HepG2 (cell line): ENCODE data around the gene RABL6. TPM values are rescaled to one million over a fixed set of nuclear protein-coding genes. Genes with fewer than 3 reads are reported as not detected.

ENCODE experiments used
- MYPOP ChIP-seq: sonication (generic); formaldehyde crosslinking; IDR thresholded peaks from 2 replicates; pipeline ENCODE4 v1.8.1; 2023; ENCODE audit warnings: mild to moderate bottlenecking, moderate library complexity, missing genetic modification reagents
- POLR2AphosphoS5 ChIP-seq: IDR thresholded peaks from 2 replicates; pipeline ENCODE4 v1.6.1; 2012; ENCODE audit warnings: low read depth, low read length
- REL ChIP-seq: sonication (generic); formaldehyde crosslinking; conservative IDR thresholded peaks from 2 replicates; pipeline ENCODE4 v1.8.0; 2022; ENCODE audit warnings: mild to moderate bottlenecking, missing genetic modification reagents, moderate library complexity
- polyA plus RNA-seq, 8 experiments: library from polyadenylated mRNA; depleted of rRNA in 3 of 8; stranded (reverse) in 7 of 8; unstranded in 1 of 8; fragments of >200 nt; fragmentation: Illumina TruSeq in 4 of 8; extraction: Trizol in 4 of 8; gene quantifications; 2 replicates each; pipeline versions ENCODE4 v1.2.1 to v1.2.3, GENCODE V29; 2011 to 2016; ENCODE audit warnings: low read depth in 4 of 8, missing spikeins in 1 of 8, mixed read lengths in 1 of 8; ENCODE audit not compliant: insufficient read depth in 1 of 8
- total RNA-seq, 5 experiments: library from RNA; depleted of rRNA; stranded (reverse); fragments of >200 nt; fragmentation: Illumina TruSeq; extraction: Trizol; gene quantifications; 2 replicates each; pipeline ENCODE4 v1.2.3, GENCODE V29; 2016; ENCODE audit warnings: low read depth in 1 of 5
- TF ChIP-seq, protein P1 (sequence below): sonication (generic); formaldehyde crosslinking; IDR thresholded peaks from 2 replicates; pipeline ENCODE4 v1.5.1; 2020; ENCODE audit warnings: mild to moderate bottlenecking, missing genetic modification reagents, borderline replicate concordance

RABL6 gene
- total and polyA plus RNA-seq, 2 of the 13 experiments (the other 11 are each of a cell fraction or from before 2014, with no cell fraction given) = 81.5 to 125 TPM

GRCh38 chr9:136841646-136842379, 34.1 kb downstream of the RABL6 start (continued):
- TF ChIP-seq, protein P1, sequence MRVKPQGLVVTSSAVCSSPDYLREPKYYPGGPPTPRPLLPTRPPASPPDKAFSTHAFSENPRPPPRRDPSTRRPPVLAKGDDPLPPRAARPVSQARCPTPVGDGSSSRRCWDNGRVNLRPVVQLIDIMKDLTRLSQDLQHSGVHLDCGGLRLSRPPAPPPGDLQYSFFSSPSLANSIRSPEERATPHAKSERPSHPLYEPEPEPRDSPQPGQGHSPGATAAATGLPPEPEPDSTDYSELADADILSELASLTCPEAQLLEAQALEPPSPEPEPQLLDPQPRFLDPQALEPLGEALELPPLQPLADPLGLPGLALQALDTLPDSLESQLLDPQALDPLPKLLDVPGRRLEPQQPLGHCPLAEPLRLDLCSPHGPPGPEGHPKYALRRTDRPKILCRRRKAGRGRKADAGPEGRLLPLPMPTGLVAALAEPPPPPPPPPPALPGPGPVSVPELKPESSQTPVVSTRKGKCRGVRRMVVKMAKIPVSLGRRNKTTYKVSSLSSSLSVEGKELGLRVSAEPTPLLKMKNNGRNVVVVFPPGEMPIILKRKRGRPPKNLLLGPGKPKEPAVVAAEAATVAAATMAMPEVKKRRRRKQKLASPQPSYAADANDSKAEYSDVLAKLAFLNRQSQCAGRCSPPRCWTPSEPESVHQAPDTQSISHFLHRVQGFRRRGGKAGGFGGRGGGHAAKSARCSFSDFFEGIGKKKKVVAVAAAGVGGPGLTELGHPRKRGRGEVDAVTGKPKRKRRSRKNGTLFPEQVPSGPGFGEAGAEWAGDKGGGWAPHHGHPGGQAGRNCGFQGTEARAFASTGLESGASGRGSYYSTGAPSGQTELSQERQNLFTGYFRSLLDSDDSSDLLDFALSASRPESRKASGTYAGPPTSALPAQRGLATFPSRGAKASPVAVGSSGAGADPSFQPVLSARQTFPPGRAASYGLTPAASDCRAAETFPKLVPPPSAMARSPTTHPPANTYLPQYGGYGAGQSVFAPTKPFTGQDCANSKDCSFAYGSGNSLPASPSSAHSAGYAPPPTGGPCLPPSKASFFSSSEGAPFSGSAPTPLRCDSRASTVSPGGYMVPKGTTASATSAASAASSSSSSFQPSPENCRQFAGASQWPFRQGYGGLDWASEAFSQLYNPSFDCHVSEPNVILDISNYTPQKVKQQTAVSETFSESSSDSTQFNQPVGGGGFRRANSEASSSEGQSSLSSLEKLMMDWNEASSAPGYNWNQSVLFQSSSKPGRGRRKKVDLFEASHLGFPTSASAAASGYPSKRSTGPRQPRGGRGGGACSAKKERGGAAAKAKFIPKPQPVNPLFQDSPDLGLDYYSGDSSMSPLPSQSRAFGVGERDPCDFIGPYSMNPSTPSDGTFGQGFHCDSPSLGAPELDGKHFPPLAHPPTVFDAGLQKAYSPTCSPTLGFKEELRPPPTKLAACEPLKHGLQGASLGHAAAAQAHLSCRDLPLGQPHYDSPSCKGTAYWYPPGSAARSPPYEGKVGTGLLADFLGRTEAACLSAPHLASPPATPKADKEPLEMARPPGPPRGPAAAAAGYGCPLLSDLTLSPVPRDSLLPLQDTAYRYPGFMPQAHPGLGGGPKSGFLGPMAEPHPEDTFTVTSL (CRISPR knock-in tag) = peak; percentile 5; the same call in 1 of the 2 replicates
- TF ChIP-seq MYPOP = 0 out of 2 replicates have a peak, but pooled peaks have one; percentile 14
- 0 out of 2 replicates have a peak, but pooled peaks have one; percentile 18 for TF ChIP-seq REL (CRISPR knock-in tag)
- peak; percentile 51; the same call in 1 of the 2 replicates for TF ChIP-seq POLR2AphosphoS5
